Superior temporal gyrus (tissue), 1 donor: ENCODE data around the gene FASTKD3.
A peak's percentile ranks its signal among the peaks of the same experiment; 100 is the strongest.

Experiments used
- DNase-seq: peaks from one replicate; pipeline ENCODE4 v3.0.0-alpha.2; 2016; ENCODE audit errors: extremely low spot score

FASTKD3 gene

DNA sequence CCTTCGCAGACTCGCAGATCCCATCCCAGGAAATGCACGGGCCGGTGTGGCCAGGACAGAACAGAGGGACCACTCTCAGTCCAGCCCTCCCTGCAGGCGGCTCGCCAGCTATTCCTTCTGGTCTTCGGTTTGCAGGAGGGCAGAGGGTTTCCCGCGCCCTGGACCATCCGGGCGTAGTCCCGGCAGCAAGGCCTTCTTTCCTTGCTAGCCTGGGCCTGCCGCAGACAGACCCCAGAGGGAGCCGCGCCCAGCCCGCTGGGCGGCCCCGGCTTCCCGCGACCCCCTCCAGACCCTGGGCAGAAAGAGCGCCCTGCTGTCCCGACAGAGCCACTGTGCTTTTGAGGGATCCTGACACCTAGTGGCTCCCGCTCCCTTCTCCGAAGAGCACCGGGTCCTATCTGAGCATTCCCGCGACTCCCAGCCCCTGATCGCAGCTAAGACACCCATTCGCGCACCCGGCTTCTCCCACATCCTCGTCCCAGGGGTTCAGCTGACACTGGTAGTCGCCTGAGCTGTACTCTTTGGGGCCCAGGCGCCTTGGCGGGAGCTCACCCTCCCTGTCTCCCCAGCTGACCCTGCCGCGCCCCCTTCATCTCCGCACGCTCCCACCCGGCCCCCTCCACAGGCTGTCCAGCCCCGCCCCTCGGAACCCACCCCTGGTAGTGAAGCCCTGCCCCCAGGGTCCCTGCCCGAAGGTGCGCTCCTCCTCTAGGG is 19.0 kb downstream of the FASTKD3 start:
- no peak for DNase-seq

- DNase-seq: no peak
These were observed 20.5 kb downstream of the FASTKD3 start for GRCh38 chr5:7848296-7848695.

DNA sequence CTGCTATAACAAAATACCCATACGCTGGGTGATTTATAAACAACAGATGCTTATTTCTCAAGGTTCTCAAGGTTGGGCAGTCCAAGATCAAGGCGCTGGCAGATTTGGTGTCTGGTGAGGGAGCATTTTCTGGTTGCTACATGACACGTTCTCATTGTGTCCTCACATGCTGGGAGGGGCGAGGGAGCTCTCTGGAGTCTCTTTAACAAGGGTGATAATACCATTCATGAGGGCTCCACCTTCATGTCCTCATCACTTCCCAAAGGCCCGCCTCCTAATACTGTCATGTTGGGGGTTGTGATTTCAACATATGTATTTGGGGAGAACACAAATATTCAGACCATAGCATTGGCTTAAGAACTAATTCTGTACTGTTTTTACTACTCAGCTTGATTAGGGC is 22.5 kb downstream of the FASTKD3 start:
- no peak for DNase-seq

DNA sequence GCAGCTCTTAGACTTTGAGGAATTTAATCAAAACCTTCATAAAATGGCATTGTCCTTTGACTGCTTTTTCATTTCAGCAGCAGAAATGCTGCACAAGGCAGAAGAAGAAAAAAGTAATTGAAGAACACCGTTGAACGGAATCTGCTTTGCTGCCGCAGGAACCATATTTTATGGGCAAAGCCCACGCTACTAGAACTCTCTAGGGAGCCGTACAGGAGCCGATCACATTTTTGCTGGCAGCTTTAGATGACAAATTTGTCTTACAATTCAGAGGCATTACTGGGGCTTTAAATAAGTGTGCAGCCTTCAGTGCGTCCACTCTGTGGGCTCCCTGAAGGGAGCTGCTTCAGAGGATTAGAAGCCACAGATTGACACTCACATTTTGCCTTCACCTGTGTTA is 23.3 kb downstream of the FASTKD3 start:
- DNase-seq: no peak

DNA sequence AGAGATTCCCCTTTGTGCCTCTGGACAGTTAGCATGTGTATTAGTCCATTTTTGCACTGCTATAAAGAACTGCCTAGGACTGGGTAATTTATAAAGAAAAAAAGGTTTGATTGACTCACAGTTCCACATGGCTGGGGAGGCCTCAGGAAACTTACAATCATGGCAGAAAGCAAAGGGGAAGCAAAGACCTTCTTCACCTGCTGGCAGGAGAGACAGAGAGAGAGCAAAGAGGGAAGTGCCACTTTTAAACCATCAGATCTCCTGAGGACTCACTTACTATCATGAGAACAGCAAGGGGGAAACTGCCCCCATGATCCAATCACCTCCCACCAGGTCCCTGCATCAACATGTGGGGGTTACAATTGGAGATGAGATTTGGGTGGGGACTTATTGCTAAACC is 23.9 kb downstream of the FASTKD3 start:
- no peak for DNase-seq

- no peak for DNase-seq
These were observed 26.3 kb downstream of the FASTKD3 start for GRCh38 chr5:7842531-7842930.

DNA sequence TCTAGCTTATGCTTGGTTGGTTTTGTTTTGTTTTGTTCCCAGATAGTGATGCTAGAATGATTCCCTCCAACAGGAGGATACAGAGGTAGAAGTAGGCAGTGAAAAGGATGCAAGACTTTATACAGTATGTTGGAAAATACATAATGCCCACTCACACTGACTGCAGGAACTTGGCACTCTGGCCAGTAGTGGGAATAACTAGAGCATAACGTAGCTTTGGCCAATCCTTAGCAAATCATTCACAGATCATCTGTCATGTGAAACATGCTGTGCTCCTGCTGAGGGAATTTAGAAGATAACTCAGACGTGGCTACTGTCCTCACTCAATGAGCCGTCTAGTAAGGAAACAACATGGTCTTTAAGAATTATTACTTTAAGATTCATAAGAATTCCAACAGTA is 31.4 kb downstream of the FASTKD3 start:
- no peak for DNase-seq

- no peak for DNase-seq
These were observed 33.8 kb downstream of the FASTKD3 start for GRCh38 chr5:7834982-7835381.

GRCh38 chr5:7828269-7828668 is 40.6 kb downstream of the FASTKD3 start:
- DNase-seq: no peak

DNA sequence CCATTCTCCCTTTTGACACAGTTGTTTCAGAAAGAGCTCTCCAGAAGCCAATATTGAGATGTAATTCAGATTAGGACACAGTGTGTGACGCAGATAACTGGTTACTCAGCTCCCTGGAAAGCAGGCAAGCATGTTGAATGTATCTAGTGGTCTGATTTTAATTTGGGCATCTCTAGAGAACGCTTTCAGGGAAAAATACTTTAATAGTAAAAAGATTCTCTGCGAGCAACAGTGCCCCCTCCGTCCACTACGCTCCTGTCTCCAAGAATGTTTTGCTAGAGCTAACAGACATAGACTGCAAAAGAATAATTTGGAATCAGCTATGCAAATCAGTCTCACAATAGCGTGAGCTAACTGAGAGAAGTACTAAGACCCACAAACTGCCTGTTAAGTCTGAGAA is 41.2 kb downstream of the FASTKD3 start:
- peak; percentile 65 for DNase-seq

- no peak for DNase-seq
These were observed 43.2 kb downstream of the FASTKD3 start for GRCh38 chr5:7825630-7826029.

DNA sequence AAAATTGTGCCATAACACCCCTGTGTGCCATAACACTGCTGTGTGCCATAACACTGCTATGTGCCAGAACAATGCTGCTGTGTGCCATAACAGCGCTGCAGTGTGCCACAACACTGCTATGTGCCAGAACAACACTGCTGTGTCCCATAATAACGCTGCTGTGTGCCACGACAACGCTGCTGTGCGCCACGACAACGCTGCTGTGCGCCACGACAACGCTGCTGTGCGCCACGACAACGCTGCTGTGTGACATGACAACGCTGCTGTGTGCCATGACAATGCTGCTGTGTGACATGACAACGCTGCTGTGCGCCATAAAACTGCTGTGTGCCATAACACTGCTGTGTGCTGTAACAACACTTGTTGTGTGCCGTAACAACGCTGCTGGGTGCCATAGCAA is 43.8 kb downstream of the FASTKD3 start:
- no peak for DNase-seq

- no peak for DNase-seq
These were observed 45.2 kb downstream of the FASTKD3 start for GRCh38 chr5:7823594-7823993.

DNA sequence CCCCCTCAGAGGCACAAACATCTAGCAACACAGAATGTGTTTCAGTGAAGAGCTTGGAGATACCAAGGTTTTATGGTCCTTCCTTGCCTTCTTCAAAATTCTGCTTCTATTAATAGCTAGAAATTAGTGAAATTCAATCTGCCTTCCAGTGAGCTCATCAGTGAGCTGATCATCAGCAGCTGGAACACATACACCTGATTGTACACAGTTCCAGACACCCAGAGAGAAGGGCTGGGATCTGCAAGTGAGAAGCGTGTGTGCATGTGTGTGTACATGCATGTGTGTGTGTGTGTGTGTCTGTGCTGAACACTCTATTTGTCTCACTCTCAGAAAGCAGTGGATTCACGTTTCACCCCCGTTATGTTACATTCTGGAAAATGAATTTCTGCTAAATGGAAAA is 46.4 kb downstream of the FASTKD3 start:
- DNase-seq: no peak

GRCh38 chr5:7816535-7816901 is 52.3 kb downstream of the FASTKD3 start:
- DNase-seq: no peak

DNA sequence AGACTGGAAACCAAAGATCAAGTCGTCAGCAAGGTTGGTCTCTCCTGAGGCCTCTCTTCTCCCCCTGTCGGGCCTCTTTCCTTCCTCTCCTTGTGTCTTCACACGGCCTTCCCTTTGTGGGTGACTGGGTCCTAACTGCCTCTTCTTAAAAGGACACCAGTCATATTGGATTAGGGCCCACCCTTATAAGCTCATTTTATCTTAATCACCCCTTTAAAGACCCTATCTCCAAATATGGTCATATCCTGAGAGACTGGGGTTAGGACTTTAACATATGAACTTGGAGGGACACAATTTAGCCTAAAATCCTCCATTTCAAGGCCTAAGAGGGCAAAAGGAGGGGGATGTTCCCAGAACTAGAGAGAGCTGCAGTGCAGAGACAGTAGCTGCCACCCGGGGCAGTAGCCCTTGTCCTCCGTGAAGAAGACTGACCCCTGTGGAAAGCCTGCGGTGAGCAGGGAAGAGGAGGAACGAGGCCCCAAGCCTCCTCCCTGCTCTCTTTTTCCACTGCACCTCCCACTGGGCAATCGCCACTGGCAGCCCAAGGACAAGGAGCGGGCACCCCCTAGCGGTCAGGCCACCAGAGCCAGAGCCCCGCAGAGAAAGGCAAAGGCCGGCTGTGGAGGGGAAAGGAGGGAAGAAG is 52.8 kb downstream of the FASTKD3 start:
- DNase-seq: peak; percentile 78

DNA sequence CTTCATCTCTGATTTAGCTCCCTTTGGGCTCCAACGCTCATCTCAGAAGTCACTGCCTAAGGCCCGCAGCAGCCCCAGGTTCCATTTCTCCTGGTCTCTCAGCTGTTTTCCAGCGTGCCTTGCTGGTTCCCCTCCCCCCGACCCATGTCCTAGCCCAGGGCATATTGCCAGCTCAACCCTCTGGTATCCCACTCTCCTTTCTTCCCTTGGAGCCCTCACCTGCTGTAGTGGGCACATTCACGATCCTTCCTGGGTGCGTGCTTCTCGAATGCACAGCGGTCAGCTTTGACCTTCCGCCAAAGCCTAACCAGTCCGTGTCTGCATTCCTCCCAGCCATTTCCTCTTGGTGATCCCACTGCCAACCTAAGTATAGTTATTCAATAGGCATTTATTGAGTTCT is 54.0 kb downstream of the FASTKD3 start:
- no peak for DNase-seq

DNA sequence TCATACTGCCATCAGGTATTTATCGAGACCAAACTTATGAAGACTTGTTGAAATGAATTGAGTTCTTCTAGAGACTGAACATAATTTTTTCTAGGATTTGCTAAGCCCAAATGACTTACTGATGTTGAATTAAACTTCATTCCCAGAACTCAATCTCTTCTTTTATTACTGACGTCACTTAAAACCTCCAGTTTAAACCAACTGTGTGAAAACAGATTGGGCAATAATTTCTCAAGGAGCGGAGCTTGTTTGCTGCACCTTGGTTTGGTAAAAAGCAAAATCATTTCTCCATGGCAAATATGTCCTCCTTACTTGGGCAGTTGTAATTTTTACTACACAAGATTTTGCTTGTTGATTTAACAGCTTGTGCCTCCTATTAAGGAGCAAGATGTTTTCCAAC is 55.3 kb downstream of the FASTKD3 start:
- DNase-seq: no peak

DNA sequence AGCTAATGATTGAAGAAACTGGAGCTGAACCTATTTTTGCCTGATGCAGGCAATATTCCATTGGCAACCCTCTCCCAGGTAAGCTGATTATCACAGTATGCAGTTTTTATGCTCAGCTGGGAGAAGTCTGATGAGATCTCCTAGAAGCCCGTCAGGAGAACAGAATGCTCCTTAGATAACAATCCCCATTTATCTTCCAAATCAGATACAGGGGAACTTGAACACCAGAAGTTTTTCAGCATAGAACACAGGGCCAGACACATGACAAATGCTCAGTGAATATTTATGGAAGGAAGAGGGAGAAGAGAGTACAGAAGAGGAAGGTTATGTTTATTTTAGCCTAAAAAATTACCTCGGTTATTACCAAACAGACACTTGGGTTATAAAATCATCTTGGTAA is 55.8 kb downstream of the FASTKD3 start:
- DNase-seq: no peak

DNA sequence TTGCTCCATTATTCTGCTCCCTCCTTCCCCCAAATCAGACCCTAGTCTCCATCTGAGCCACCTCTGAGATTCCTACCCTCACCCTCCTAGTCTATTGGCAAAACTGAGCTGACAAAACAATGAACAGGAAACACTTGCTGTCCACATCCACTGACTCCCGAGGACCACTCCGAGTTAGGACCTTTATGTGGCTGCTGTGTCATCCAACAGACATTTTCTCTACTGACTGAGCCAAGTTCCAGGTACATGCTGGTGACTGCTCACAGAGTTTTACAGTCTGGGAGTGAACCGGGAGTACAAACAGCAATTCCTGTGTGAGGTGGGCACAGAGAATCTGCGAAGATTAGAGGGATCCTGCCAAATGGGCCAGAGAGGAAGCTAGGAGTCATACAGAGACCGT is 57.1 kb downstream of the FASTKD3 start:
- no peak for DNase-seq
